Pancreas (tissue), 10 donors: Measurements from ENCODE around the gene ERBIN. TPM values are rescaled to one million over a fixed set of nuclear protein-coding genes. Genes with fewer than 3 reads are reported as not detected.
"Not testable (repeated sequence)": the region's sequence is repeated elsewhere in the genome, so short reads cannot be mapped to it uniquely, and the experiment has no call there.

Experiments
- ATAC-seq, 4 donors: fragments of 200-7000 bp; cut with Tn5 transposase; one replicate each; pipeline versions ENCODE4 v1.8.0 to v1.9.1; 2020; ENCODE audit warnings: mild to moderate bottlenecking in 4 of 4, moderate library complexity in 4 of 4
- DNase-seq, 6 donors: peaks; one replicate each; pipeline ENCODE4 v3.0.0-alpha.2; 2020
- FAIRE-seq: peaks from 2 replicates; lab custom pipeline; 2012; peaks lifted over from hg19 to GRCh38; lab: Jason Lieb, UNC
- H3K27ac ChIP-seq, 4 donors: fragments of 200-600 bp; sonication (generic); 1 replicate in 3 of 4; 2 replicates in 1 of 4; pipeline versions ENCODE4 v1.5.0 to v1.8.0; 2020
- H3K27me3 ChIP-seq, 4 donors: fragments of 200-600 bp; one replicate each; pipeline ENCODE4 v1.8.0; 2021
- H3K36me3 ChIP-seq, 3 donors: fragments of 200-600 bp; sonication (generic) in 1 of 3; one replicate each; pipeline versions ENCODE4 v1.5.0 to v1.8.0; 2020 to 2021
- H3K4me1 ChIP-seq, 3 donors: fragments of 200-600 bp; one replicate each; pipeline ENCODE4 v1.8.0; 2021
- H3K4me3 ChIP-seq, 4 donors: fragments of 200-600 bp; sonication (generic) in 2 of 4; one replicate each; pipeline versions ENCODE4 v1.5.0 to v1.8.0; 2020 to 2021
- H3K9me3 ChIP-seq, 4 donors: fragments of 200-600 bp; one replicate each; pipeline ENCODE4 v1.8.0; 2021
- WGBS, 2 donors: extraction: QIAGEN DNeasy Blood & Tissue Kit; methylation state at CpG; one replicate each; pipeline ENCODE4 v1.1.7; 2013; 5-methylcytosine and 5-hydroxymethylcytosine counted together
- intact Hi-C, 3 donors: fragments of 100-400 bp; cut with DNase I; formaldehyde crosslinking; loops; one replicate each; pipeline versions ENCODE4 v1.11.1 to v1.14.2; 2022
- polyA plus RNA-seq, 2 donors: library from polyadenylated mRNA; stranded (reverse); fragments of 200-250 nt; gene quantifications; one replicate each; pipeline ENCODE4 v1.2.3, GENCODE V29; 2013
- total RNA-seq, 6 donors: library from RNA; stranded (reverse); fragmentation: NEBNext Ultra II Directional in 4 of 6; extraction: Animal tissue kit (Norgen Biotek cat#: 25700) in 4 of 6; gene quantifications; one replicate each; pipeline versions ENCODE4 v1.2.1 to v1.2.4, GENCODE V29; 2021 to 2023
- TF ChIP-seq, protein P1 (sequence below), 4 donors: fragments of 200-600 bp; sonication (generic) in 3 of 4; IDR thresholded peaks; one replicate each; pipeline versions ENCODE4 v1.5.0 to v1.8.0; 2021; ENCODE audit warnings: antibody characterized with exemption in 4 of 4
- donor health status: healthy with polysubstance abuse.
- donor health status: DM: no; HTN: no; CAD: no; lungs with moderate emphysema.
- donor health status: DM: no; HTN: no; CAD: no.
- donor health status: control.
- donor health status: control.
- donor health status: Bipolar disorder and iron deficiency.
- donor health status: DM: yes; HTN: yes; CAD: no.
- donor health status: DM: no; HTN: no; CAD: no.
- donor health status: DM: no; HTN: no; CAD: no.
- donor health status: DM: yes; HTN: yes; CAD: no.

The ERBIN gene
- total and polyA plus RNA-seq, 8 donors: 7.8 to 41.0 (median 25.6) TPM

- ATAC-seq: no peak
- TF ChIP-seq, protein P1, sequence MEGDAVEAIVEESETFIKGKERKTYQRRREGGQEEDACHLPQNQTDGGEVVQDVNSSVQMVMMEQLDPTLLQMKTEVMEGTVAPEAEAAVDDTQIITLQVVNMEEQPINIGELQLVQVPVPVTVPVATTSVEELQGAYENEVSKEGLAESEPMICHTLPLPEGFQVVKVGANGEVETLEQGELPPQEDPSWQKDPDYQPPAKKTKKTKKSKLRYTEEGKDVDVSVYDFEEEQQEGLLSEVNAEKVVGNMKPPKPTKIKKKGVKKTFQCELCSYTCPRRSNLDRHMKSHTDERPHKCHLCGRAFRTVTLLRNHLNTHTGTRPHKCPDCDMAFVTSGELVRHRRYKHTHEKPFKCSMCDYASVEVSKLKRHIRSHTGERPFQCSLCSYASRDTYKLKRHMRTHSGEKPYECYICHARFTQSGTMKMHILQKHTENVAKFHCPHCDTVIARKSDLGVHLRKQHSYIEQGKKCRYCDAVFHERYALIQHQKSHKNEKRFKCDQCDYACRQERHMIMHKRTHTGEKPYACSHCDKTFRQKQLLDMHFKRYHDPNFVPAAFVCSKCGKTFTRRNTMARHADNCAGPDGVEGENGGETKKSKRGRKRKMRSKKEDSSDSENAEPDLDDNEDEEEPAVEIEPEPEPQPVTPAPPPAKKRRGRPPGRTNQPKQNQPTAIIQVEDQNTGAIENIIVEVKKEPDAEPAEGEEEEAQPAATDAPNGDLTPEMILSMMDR (IDR thresholded peaks at IDR 0.05): no peak
- DNase-seq: no peak
- H3K36me3 ChIP-seq: no peaks in the 10 kb centered on the region
- no peaks in the 10 kb centered on the region for H3K27me3 ChIP-seq
- 80 to 94% methylated on average over 2 of the region's 2 CpGs for WGBS, 2 donors
- no peak for FAIRE-seq
- no peak overlapping the region for H3K27ac ChIP-seq
- no peak overlapping the region for H3K4me3 ChIP-seq
- intact Hi-C loops: no loop called here
- no peaks in the 10 kb centered on the region for H3K9me3 ChIP-seq
- H3K4me1 ChIP-seq: no peaks in the 10 kb centered on the region
These were observed 44.1 kb upstream of the ERBIN start for GRCh38 chr5:65882278-65882677.

GRCh38 chr5:65883461-65883860, 42.9 kb upstream of the ERBIN start:
- intact Hi-C loops: no loop called here
- H3K27me3 ChIP-seq: no peaks in the 10 kb centered on the region
- TF ChIP-seq, protein P1 (IDR thresholded peaks at IDR 0.05): no peak
- no peaks in the 10 kb centered on the region for H3K9me3 ChIP-seq
- no peaks in the 10 kb centered on the region for H3K4me1 ChIP-seq
- FAIRE-seq (no peak), ATAC-seq (no peak), DNase-seq (no peak)
- H3K27ac ChIP-seq: no peak overlapping the region
- H3K36me3 ChIP-seq: no peaks in the 10 kb centered on the region
- 81 to 87% methylated on average over 4 of the region's 4 CpGs for WGBS, 2 donors
- no peak overlapping the region for H3K4me3 ChIP-seq

- no peak for DNase-seq
- TF ChIP-seq, protein P1 (IDR thresholded peaks at IDR 0.05): no peak
- FAIRE-seq: no peak
- H3K27me3 ChIP-seq: no peaks in the 10 kb centered on the region
- H3K9me3 ChIP-seq: no peaks in the 10 kb centered on the region
- intact Hi-C loops: no loop called here
- no peaks in the 10 kb centered on the region for H3K4me1 ChIP-seq
- H3K36me3 ChIP-seq: no peaks in the 10 kb centered on the region
- H3K4me3 ChIP-seq: no peak overlapping the region
- no peak overlapping the region for H3K27ac ChIP-seq
- 55 to 69% methylated on average over 7 of the region's 7 CpGs for WGBS, 2 donors
- ATAC-seq: no peak
These were observed 40.0 kb upstream of the ERBIN start for GRCh38 chr5:65886387-65886786.

GRCh38 chr5:65892024-65892423, 34.4 kb upstream of the ERBIN start:
- H3K4me1 ChIP-seq, ATAC-seq, H3K27me3 ChIP-seq, H3K36me3 ChIP-seq, intact Hi-C loops, DNase-seq, H3K4me3 ChIP-seq, FAIRE-seq, H3K27ac ChIP-seq, H3K9me3 ChIP-seq: not testable (repeated sequence)
- 83 to 93% methylated on average over 1 to 2 of the region's 2 CpGs for WGBS, 2 donors

- FAIRE-seq (no peak), DNase-seq (no peak), ATAC-seq (no peak)
- no peak overlapping the region for H3K4me3 ChIP-seq
- WGBS, 2 donors: 3 to 14% methylated on average over 1 of the region's 1 CpG
- TF ChIP-seq, protein P1 (IDR thresholded peaks at IDR 0.05): no peak
- no peaks in the 10 kb centered on the region for H3K36me3 ChIP-seq
- H3K9me3 ChIP-seq: no peaks in the 10 kb centered on the region
- intact Hi-C loops: no loop called here
- no peak overlapping the region for H3K27ac ChIP-seq
- no peaks in the 10 kb centered on the region for H3K4me1 ChIP-seq
- H3K27me3 ChIP-seq: no peaks in the 10 kb centered on the region
These were observed 33.6 kb upstream of the ERBIN start for GRCh38 chr5:65892801-65893200.
